Large intestine (tissue), 3 donors: ENCODE data around the gene ATL3. TPM values are rescaled to one million over a fixed set of nuclear protein-coding genes. Genes with fewer than 3 reads are reported as not detected.
"Not testable (repeated sequence)": the region's sequence is repeated elsewhere in the genome, so short reads cannot be mapped to it uniquely, and the experiment has no call there.

Experiments used
- DNase-seq, 2 donors: peaks; one replicate each; pipeline versions ENCODE4 v3.0.0 to v3.0.0-alpha.2; 2013
- H3K27ac ChIP-seq: one replicate; pipeline ENCODE4 v1.5.1; 2013; ENCODE audit warnings: low read length
- H3K27me3 ChIP-seq: 2 replicates; pipeline ENCODE4 v1.6.1; 2013; ENCODE audit warnings: low read length; ENCODE audit not compliant: control insufficient read depth, insufficient read depth
- H3K36me3 ChIP-seq: 2 replicates; pipeline ENCODE4 v1.6.1; 2013; ENCODE audit warnings: low read length; ENCODE audit not compliant: control insufficient read depth, insufficient read depth
- H3K4me1 ChIP-seq: one replicate; pipeline ENCODE4 v1.6.1; 2013; ENCODE audit warnings: low read length; ENCODE audit not compliant: control insufficient read depth, insufficient read depth
- H3K4me3 ChIP-seq: one replicate; pipeline ENCODE4 v1.5.1; 2013; ENCODE audit warnings: low read length
- H3K9me3 ChIP-seq: one replicate; pipeline ENCODE4 v1.6.1; 2013; ENCODE audit warnings: mild to moderate bottlenecking, low read depth, low read length, moderate library complexity; ENCODE audit not compliant: control insufficient read depth
- WGBS: methylation state at CpG from one replicate; pipeline ENCODE4 v1.1.5; 2013; ENCODE audit warnings: low lambda C conversion rate; ENCODE audit not compliant: insufficient coverage; 5-methylcytosine and 5-hydroxymethylcytosine counted together
- polyA plus RNA-seq: library from polyadenylated mRNA; unstranded; fragments of 120-200 nt; gene quantifications from one replicate; pipeline ENCODE4 v1.2.1, GENCODE V29; 2013

Gene ATL3
- polyA plus RNA-seq, 1 donor: 10.9 TPM

- Histone ChIP-seq H3K4me1 (peaks cover 11% of the 10 kb centered on the region), H3K9me3 (no peaks in the 10 kb centered on the region), H3K4me3 (no peak overlapping the region), H3K27ac (no peak overlapping the region), H3K27me3 (peaks cover 17% of the 10 kb centered on the region), H3K36me3 (no peaks in the 10 kb centered on the region)
- 80% methylated on average over 2 of the region's 14 CpGs for WGBS
- no peak for DNase-seq
Observed at GRCh38 chr11:63610604-63611394, 60.4 kb downstream of the ATL3 start.

DNA sequence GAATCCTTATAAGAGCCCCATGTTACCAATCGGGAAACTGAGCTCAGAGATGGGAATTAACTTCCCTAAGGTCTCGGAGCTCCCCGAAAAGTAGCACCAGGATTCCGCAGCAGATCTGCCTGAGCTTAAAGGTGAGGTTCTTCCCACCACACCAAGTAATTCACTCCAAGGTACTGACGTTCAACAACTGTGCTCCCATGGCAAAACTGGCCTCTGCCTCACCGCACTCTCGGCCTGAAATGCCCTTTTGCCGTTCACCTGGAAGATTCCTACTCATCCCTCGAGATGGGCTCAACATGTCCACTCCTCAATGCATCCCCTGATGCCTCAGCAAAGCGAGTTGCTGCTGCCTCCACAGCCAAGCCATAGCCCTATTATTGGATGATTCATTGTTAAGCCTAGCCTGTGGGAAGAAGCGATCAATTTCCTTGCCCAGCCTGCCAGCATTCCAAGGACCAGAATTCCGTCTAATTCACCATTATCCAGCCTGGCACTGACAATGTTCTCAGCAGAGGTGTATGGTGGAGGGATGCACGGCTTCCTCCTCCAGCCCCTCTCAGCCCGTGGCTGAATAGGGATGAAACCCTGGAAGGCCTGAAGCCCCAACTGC is 61.1 kb downstream of the ATL3 start:
- H3K4me1 ChIP-seq: peaks cover 11% of the 10 kb centered on the region
- H3K4me3 ChIP-seq: no peak overlapping the region
- H3K27me3 ChIP-seq: peaks cover 17% of the 10 kb centered on the region
- DNase-seq: no peak
- no peak overlapping the region for H3K27ac ChIP-seq
- H3K36me3 ChIP-seq: no peaks in the 10 kb centered on the region
- no peaks in the 10 kb centered on the region for H3K9me3 ChIP-seq
- no CpG with 5 or more reads among the region's 14 CpGs for WGBS

DNA sequence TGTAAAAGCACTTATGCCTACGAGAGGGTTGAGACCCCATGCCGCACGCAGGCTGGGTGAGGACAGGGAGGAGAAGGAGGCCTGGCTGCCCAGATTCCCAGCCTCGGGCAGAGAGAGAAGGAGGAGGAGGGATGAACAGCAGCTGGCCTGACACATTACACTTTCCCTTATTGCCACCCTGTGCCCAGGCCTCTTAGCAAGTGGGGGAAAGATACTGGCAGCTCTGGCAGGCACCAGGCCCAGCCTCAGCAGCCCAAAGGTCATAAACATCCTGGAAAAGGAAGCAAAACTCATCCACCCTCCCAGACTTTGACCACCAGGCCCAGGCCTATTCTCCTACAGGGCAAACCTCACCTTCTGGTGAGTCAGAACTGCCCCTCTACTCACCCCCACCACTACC is 61.6 kb downstream of the ATL3 start:
- peaks cover 11% of the 10 kb centered on the region for H3K4me1 ChIP-seq
- peak in 1 of 2 donors; percentile 71 for DNase-seq

DNA sequence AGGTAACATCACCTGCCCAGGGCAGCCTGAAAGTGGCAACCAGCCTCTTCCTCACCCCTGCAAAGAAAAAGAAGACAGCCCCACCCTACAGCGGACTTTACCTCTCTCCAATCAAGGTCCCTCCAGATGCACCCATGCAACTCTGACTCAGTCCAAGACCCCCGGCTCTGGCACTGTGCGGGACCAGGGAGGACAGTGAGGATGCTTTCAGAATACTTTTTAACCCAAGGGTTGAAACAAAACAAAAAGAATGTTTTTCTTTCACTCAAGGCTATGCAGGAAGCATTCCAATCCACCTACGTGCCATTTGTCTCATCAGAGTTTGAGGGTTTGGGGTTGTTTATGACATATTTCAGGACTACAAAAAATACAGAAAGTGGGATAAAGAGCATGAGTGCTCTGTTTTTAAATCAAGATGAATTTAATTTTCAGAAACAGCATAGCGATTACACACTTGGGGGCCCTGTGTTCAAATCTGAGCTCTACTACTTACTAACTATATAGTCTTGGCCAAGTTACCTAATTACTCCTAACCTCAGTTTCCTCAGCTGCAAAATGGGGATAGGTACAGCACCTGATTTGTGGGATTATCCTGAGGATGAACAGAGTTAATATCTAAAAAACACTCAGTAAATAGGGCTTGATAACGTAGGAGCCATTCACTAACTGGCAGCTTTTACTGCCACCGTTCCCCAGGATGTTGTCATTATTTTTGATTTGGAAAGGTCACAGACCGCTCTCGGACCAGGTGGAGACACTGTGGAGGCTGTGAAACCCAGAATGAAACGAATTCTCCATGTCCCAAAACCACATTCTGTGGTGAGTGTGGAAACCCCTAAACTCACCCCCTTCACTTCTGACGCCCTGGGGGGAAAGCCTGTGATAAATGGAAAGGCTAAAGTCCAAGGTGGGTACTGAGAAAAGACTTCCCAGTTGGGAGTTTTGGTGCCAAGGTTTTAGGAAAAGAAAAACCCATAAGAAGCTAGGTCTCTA is 62.5 kb downstream of the ATL3 start:
- peaks cover 7% of the 10 kb centered on the region for H3K27me3 ChIP-seq
- H3K9me3 ChIP-seq: no peaks in the 10 kb centered on the region
- H3K27ac ChIP-seq: no peak overlapping the region
- no peak overlapping the region for H3K4me3 ChIP-seq
- WGBS: 52% methylated on average over 2 of the region's 11 CpGs
- H3K4me1 ChIP-seq: peaks cover 11% of the 10 kb centered on the region
- no peaks in the 10 kb centered on the region for H3K36me3 ChIP-seq
- DNase-seq: no peak

More for the DNA sequence above, 61.6 kb downstream of the ATL3 start:
- WGBS: no CpG with 5 or more reads among the region's 4 CpGs
- no peaks in the 10 kb centered on the region for H3K36me3 ChIP-seq
- H3K27ac ChIP-seq: no peak overlapping the region
- H3K9me3 ChIP-seq: no peaks in the 10 kb centered on the region
- H3K27me3 ChIP-seq: peaks cover 16% of the 10 kb centered on the region
- H3K4me3 ChIP-seq: no peak overlapping the region

GRCh38 chr11:63603180-63603518 is 68.0 kb downstream of the ATL3 start:
- H3K9me3 ChIP-seq: no peaks in the 10 kb centered on the region
- DNase-seq: peak in 1 of 2 donors; percentile 36
- H3K27me3 ChIP-seq: no peaks in the 10 kb centered on the region
- H3K4me1 ChIP-seq: peaks cover 4% of the 10 kb centered on the region
- H3K27ac ChIP-seq: no peak overlapping the region
- no peaks in the 10 kb centered on the region for H3K36me3 ChIP-seq
- WGBS: no CpG with 5 or more reads among the region's 3 CpGs
- H3K4me3 ChIP-seq: no peak overlapping the region

DNA sequence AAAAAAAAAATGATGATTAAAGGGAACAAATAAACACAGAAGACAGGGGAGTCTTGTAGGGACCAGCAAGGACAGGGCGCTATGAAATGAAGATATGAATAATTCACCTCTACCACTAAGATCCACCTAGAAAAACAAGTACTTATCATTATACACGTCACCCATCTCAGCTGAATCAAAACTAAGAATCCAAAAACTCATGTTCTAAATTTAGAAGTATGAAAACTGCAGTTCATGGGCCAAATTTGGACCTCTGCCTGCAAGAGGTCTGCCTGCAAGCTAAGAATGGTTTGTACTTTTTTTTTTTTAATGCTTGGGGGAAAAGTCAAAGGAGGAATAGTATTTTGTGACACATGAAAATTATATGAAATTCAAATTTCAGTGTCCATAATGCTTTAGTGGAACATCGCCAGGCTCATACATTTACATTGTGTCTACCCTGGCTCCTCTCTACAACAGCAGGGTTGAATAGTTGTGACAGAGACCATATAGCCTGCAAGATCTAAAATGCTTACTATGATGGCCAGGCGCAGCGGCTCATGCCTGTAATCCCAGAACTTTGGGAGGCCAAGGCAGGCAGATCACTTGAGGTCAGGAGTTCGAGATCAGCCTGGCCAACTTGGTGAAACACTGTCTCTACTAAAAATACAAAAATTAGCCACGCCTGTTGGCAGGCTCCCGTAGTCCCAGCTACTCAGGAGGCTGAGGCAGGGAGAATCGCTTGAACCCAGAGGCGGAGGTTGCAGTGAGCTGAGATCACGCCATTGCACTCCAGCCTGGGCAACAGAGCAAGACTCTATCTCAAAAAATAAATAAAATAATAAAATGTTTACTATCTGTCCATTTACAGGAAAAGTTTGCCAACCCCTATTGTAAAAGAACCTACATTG is 68.6 kb downstream of the ATL3 start:
- H3K4me3 ChIP-seq, H3K27me3 ChIP-seq, H3K9me3 ChIP-seq, H3K36me3 ChIP-seq, H3K4me1 ChIP-seq, H3K27ac ChIP-seq, DNase-seq: not testable (repeated sequence)
- WGBS: no CpG with 5 or more reads among the region's 11 CpGs

DNA sequence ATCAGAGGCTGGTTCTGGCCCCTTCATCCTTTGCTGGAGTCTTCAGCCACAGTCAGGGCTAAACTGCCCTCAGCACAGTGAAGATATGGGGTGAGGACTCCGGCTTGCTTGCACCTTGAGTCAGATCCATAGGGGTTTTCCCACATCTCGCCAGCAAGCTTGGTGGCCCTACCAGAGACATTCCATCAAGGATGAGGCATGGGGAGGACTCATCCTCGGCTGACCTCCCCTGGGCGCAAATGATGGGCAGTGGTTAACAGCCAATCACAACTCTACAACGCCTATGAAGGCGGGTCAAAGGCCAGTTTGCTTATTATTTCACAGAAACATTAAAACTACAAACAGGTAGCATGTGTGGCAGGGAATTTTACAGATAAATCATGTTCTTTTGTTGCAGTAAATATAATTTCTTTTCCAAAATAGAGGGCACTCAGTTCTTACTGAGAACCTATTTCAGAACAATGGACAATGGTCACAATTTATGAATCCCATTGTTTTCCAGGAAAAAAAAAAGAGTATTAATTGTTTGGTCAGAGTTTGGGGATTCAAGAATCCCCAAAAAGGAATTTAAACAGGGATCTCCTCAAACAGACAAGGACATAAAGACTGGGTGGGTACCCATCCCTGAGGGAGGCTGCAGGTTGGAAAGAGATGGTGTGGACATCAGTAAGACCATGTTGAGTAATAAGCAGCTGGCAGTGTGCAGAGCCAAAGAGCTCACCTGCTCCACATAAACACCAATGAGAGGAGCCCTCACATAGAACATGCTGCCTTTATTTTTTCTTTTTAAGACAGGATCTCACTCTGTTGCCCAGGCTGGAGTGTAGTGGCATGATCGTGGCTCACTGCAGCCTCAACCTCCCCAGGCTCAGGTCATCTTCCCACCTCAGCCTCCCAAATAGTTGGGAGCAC is 71.7 kb downstream of the ATL3 start:
- no peak overlapping the region for H3K27ac ChIP-seq
- H3K4me1 ChIP-seq: peaks cover 4% of the 10 kb centered on the region
- H3K4me3 ChIP-seq: no peak overlapping the region
- no peak for DNase-seq
- WGBS: no CpG with 5 or more reads among the region's 7 CpGs
- H3K36me3 ChIP-seq: no peaks in the 10 kb centered on the region
- no peaks in the 10 kb centered on the region for H3K9me3 ChIP-seq
- no peaks in the 10 kb centered on the region for H3K27me3 ChIP-seq

DNA sequence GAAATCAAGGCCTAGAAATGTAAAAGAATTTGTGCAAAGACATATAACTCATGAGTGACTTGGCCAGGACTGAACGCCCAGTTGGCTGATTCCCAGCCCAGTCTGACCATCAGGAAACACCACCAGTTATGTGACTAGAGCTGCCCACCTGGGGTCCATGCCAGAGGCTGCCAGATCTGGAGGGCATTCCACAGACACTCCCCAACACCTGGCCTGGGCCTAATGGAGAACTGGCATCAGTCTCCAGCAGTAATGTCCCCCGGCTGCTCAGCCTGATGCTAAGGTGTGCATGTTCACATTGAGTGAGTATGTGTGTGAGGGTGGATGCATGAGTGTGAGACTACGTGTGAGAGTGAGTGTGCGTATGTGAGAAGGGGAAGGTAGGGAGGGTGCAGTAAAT is 72.6 kb downstream of the ATL3 start:
- no peaks in the 10 kb centered on the region for H3K36me3 ChIP-seq
- no peaks in the 10 kb centered on the region for H3K9me3 ChIP-seq
- H3K27ac ChIP-seq: no peak overlapping the region
- WGBS: no CpG with 5 or more reads among the region's 4 CpGs
- H3K4me1 ChIP-seq: peaks cover 4% of the 10 kb centered on the region
- no peak overlapping the region for H3K4me3 ChIP-seq
- no peak for DNase-seq
- no peaks in the 10 kb centered on the region for H3K27me3 ChIP-seq

DNA sequence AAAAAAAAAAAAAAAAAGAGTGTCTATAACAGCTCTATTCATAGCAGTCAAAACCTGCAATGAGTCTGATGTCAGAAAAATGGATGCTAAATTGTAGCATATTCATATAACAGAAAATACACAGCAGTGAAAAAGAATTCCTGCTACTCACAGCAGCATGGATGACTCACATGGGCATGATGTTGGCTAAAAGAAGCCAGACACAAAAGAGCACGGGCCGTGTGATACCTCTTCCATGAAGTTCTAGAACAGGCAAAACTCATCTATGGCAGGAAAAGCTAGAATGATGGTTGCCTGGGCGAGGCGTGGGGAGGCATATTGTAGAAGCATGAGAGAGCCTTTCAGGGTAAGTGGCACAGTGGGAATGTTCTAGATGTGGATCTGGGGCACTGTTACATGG is 75.9 kb downstream of the ATL3 start:
- Histone ChIP-seq H3K27me3 (no peaks in the 10 kb centered on the region), H3K27ac (no peak overlapping the region), H3K36me3 (no peaks in the 10 kb centered on the region), H3K9me3 (no peaks in the 10 kb centered on the region), H3K4me3 (no peak overlapping the region), H3K4me1 (no peaks in the 10 kb centered on the region)
- no peak for DNase-seq
- WGBS: no CpG with 5 or more reads among the region's 4 CpGs
